ENCODE results near the gene UTF1. TPM values are rescaled to one million over a fixed set of nuclear protein-coding genes. Genes with fewer than 3 reads are reported as not detected.
"Not testable (repeated sequence)": the region's sequence is repeated elsewhere in the genome, so short reads cannot be mapped to it uniquely, and the experiment has no call there.

UTF1 gene
- total and polyA plus RNA-seq, 7 experiments from 2014 or later, result 0.56 TPM; not detected in 6

DNA sequence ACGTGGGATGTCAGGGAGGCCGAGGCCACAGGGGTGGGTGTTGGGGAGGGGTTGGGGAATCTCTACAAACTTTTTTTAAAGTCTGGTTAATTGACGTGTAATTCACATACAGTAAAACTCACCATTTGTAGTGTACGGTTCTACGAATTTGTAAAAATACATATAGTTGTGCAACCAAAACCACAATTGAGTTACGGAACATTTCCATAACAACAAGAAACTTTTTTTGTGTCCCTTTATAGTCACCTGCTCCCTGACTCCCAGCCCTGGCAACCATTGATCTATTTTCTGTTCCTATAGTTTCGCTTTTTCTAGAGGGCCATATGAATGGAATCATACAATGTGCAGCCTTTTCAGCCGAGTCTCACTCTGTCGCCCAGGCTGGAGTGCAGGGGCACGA lies 4.8 kb downstream of the UTF1 start:
- Mint-ChIP-seq H3K4me3 (peak overlapping the region in 9 of 10 donors; percentile 23 to 79 (median 54)), H3K27me3 (peaks cover 28 to 63% (median 35%) of the 10 kb centered on the region in 5 donors), H3K4me1 (peaks cover 0 to 12% (median 7%) of the 10 kb centered on the region in 7 donors)
- H3K27ac Mint-ChIP-seq; POLR2A ChIA-PET; H3K9me3 Mint-ChIP-seq; H3K9me3 ChIP-seq (ENCODE audit: control insufficient read depth in 2 of 3, low read length in 3 of 3); DNase-seq; CTCF ChIA-PET; H3K4me3 ChIP-seq (ENCODE audit: low read length); H3K36me3 ChIP-seq (ENCODE audit: control insufficient read depth in 2 of 3, insufficient read depth in 3 of 3, low read length in 3 of 3); H3K36me3 Mint-ChIP-seq; H3K27ac ChIP-seq (ENCODE audit: low read depth, low read length): not testable (repeated sequence)
- ATAC-seq, result peak; percentile 32
- intact Hi-C loops (cut with micrococcal nuclease), result loop anchor here in 1 of 2 donors (10.0 kb wide), 1 partner anchor 90 kb away; no protein-coding TSS in a partner anchor
- Histone ChIP-seq H3K4me1 (ENCODE audit: control insufficient read depth in 2 of 2, insufficient read depth in 2 of 2, low read length in 2 of 2) (peaks cover 0 to 14% of the 10 kb centered on the region in 2 donors), H3K27me3 (ENCODE audit: control insufficient read depth in 2 of 2, insufficient read depth in 2 of 2, low read length in 2 of 2) (peaks cover under 1 to 16% of the 10 kb centered on the region in 2 donors)

DNA sequence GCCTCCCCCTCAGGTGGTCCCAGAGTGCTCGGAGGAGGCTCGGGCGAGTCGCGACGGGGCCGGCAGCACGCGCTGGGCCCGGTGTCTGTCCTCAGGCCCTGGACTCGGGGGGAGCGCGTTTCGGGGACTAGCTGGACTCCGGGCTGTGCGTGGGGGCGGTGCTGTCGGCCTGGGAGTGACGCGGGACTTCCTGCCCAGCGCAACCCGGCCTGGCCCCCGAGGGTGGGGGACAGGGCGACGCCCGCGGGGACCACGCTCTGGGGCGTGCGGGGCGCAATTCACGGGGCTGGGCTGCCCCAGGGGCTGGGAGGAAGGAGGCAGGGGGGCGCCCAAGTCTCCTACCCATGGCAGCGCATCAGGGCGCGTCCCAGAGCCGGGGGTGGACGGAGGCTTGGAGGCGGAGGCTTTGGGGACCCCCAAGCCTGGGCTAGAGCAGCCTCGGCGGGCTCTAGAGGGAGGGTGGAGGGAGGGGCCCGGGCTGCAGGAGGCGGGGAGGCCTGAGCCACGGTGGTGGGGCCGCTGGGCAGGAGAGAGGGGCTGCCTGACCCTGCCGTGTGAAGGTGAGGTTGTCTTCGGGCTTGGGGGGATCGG lies 5.3 kb downstream of the UTF1 start:
- intact Hi-C loops (cut with micrococcal nuclease), result loop anchor here in 1 of 2 donors (10.0 kb wide), 1 partner anchor 91 kb away; no protein-coding TSS in a partner anchor
- no peaks in the 10 kb centered on the region for H3K9me3 ChIP-seq (ENCODE audit: control insufficient read depth in 2 of 3, low read length in 3 of 3)
- peaks cover 0 to 12% (median 7%) of the 10 kb centered on the region in 7 donors for H3K4me1 Mint-ChIP-seq
- no peak overlapping the region for H3K27ac Mint-ChIP-seq
- H3K4me3 ChIP-seq (ENCODE audit: low read length), result no peak overlapping the region
- peaks cover 3 to 16% of the 10 kb centered on the region in 2 donors for H3K27me3 ChIP-seq (ENCODE audit: control insufficient read depth in 2 of 2, insufficient read depth in 2 of 2, low read length in 2 of 2)
- peaks cover 32 to 66% (median 35%) of the 10 kb centered on the region in 5 donors for H3K27me3 Mint-ChIP-seq
- peak in 1 of 9 donors; percentile 7 for DNase-seq
- ChIA-PET POLR2A (no interaction called here), CTCF (no interaction called here)
- no peaks in the 10 kb centered on the region for H3K36me3 ChIP-seq (ENCODE audit: control insufficient read depth in 2 of 3, insufficient read depth in 3 of 3, low read length in 3 of 3)
- H3K4me1 ChIP-seq (ENCODE audit: control insufficient read depth in 2 of 2, insufficient read depth in 2 of 2, low read length in 2 of 2), result peaks cover 0 to 14% of the 10 kb centered on the region in 2 donors
- no peak overlapping the region for H3K27ac ChIP-seq (ENCODE audit: low read depth, low read length)
- peak overlapping the region; percentile 52 to 79 (median 62) for H3K4me3 Mint-ChIP-seq
- peak; percentile 69 for ATAC-seq
- H3K36me3 Mint-ChIP-seq, result no peaks in the 10 kb centered on the region
- peaks cover 0 to 4% (median 0%) of the 10 kb centered on the region in 11 donors for H3K9me3 Mint-ChIP-seq

DNA sequence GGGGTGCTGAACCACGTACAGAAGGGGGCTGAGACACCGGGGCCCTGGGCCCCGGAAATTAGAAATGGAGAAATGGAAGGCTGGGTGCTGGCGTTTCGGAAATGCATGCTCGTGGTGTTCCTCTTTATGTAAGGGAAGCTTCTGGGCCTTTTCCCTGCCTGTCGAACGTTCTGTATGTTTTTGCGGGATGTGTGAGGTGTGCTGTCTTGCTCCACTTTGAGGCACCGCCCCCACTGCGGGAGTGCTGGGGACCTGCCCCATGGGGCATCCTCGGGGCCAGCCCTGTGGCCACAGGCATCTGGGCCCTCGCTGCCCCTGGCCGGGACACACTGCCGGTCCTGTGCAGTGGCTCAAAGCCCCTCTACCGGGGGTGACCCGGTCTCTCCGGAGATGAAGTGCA lies 5.9 kb downstream of the UTF1 start:
- Histone ChIP-seq H3K9me3 (ENCODE audit: control insufficient read depth in 2 of 3, low read length in 3 of 3) (no peaks in the 10 kb centered on the region), H3K4me1 (ENCODE audit: control insufficient read depth in 2 of 2, insufficient read depth in 2 of 2, low read length in 2 of 2) (peaks cover 0 to 16% of the 10 kb centered on the region in 2 donors), H3K27ac (ENCODE audit: low read depth, low read length) (no peak overlapping the region), H3K4me3 (ENCODE audit: low read length) (no peak overlapping the region), H3K27me3 (ENCODE audit: control insufficient read depth in 2 of 2, insufficient read depth in 2 of 2, low read length in 2 of 2) (peaks cover 3 to 19% of the 10 kb centered on the region in 2 donors), H3K36me3 (ENCODE audit: control insufficient read depth in 2 of 3, insufficient read depth in 3 of 3, low read length in 3 of 3) (no peaks in the 10 kb centered on the region)
- Mint-ChIP-seq H3K4me3 (peak overlapping the region; percentile 30 to 79 (median 64)), H3K27me3 (peaks cover 37 to 71% (median 39%) of the 10 kb centered on the region in 5 donors), H3K36me3 (no peaks in the 10 kb centered on the region), H3K9me3 (peaks cover 0 to 4% (median 0%) of the 10 kb centered on the region in 11 donors), H3K27ac (no peak overlapping the region), H3K4me1 (peaks cover 4 to 16% (median 10%) of the 10 kb centered on the region in 7 donors)
- ChIA-PET POLR2A (no interaction called here), CTCF (no interaction called here)
- peak; percentile 40 for ATAC-seq
- intact Hi-C loops (cut with micrococcal nuclease), result loop anchor here in 1 of 2 donors (10.0 kb wide), 1 partner anchor 91 kb away; no protein-coding TSS in a partner anchor
- peak in 1 of 9 donors; percentile 10 for DNase-seq

DNA sequence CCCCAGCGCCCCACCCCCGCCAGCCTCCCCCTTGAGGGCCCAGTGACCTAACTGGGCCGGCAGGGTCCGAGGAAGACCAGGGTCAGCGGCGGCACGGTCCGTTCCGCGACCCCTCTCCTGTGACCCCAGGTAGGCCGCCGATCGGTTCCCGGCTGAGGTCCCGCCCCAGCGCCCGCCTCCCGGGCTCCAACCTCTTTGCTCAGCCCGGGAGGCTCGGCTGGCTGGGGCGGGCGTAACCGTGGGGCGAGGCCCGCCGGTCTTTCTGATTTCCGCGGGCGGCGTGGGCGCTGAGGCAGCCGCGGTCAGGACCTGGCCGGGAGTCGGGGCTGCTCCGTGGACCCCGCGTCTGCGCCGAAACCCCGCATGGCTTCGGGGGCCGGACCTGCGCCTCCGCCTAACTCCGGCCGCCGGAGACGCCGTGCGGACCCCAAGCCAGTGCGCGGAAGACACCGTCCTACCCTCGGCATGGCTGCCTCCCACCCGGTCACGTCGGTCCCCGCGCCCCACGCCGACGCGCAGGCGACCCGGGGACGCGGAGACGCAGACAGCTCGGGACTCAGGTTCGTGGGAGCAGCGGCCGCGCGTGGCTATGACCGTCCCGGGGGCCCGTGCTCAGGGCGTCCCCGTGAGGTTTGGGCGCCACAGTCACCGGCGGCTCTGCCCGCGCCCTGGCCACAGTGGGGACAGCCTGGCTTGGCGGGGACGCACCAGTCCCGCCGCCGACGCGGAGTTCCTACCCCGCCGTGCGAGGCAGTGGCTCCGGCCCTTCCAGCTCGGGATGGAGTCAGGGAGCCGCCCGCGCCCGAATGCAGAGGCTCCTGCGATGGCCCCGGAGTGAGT lies 6.6 kb downstream of the UTF1 start:
- Mint-ChIP-seq H3K4me3 (peak overlapping the region in 2 of 10 donors; percentile 68 to 79), H3K27ac (no peak overlapping the region), H3K27me3 (peaks cover 37 to 73% (median 44%) of the 10 kb centered on the region in 5 donors), H3K4me1 (peaks cover 11 to 23% (median 14%) of the 10 kb centered on the region in 7 donors), H3K9me3 (peaks cover 0 to 4% (median 0%) of the 10 kb centered on the region in 11 donors), H3K36me3 (no peaks in the 10 kb centered on the region)
- no peak overlapping the region for H3K4me3 ChIP-seq (ENCODE audit: low read length)
- H3K27ac ChIP-seq (ENCODE audit: low read depth, low read length), result no peak overlapping the region
- peak in 1 of 9 donors; percentile 6 for DNase-seq
- peaks cover 0 to 23% of the 10 kb centered on the region in 2 donors for H3K4me1 ChIP-seq (ENCODE audit: control insufficient read depth in 2 of 2, insufficient read depth in 2 of 2, low read length in 2 of 2)
- ChIA-PET POLR2A (no interaction called here), CTCF (no interaction called here)
- ATAC-seq, result no peak
- intact Hi-C loops (cut with micrococcal nuclease), result loop anchor here in 1 of 2 donors (10.0 kb wide), 1 partner anchor 92 kb away; no protein-coding TSS in a partner anchor
- H3K36me3 ChIP-seq (ENCODE audit: control insufficient read depth in 2 of 3, insufficient read depth in 3 of 3, low read length in 3 of 3), result no peaks in the 10 kb centered on the region
- H3K27me3 ChIP-seq (ENCODE audit: control insufficient read depth in 2 of 2, insufficient read depth in 2 of 2, low read length in 2 of 2), result peaks cover 3 to 21% of the 10 kb centered on the region in 2 donors
- H3K9me3 ChIP-seq (ENCODE audit: control insufficient read depth in 2 of 3, low read length in 3 of 3), result no peaks in the 10 kb centered on the region

DNA sequence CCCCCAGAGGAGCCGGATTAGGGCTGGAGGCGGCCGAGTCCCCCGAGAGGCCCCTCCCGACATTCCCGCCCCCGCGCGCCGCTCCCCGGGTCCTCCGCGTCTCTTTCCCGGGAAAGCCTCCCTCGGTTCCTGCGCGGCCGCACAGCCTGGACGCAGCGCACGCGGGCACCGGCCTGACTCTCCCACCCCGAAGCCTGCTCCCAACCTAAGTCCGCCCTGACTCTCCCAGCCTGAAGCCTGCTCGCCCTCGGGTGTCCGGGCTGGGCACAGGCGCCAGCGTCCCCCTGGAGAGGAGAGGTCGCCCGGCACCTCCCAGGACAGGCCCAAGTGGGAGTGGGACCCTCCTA lies 7.2 kb downstream of the UTF1 start:
- ChIA-PET POLR2A (no interaction called here), CTCF (no interaction called here)
- Mint-ChIP-seq H3K27ac (no peak overlapping the region), H3K36me3 (no peaks in the 10 kb centered on the region), H3K4me1 (peaks cover 11 to 26% (median 18%) of the 10 kb centered on the region in 7 donors), H3K27me3 (peaks cover 32 to 71% (median 42%) of the 10 kb centered on the region in 5 donors), H3K9me3 (peaks cover 0 to 4% (median 0%) of the 10 kb centered on the region in 11 donors), H3K4me3 (peak overlapping the region in 5 of 10 donors; percentile 16 to 79 (median 50))
- no peak for ATAC-seq
- Histone ChIP-seq H3K27ac (ENCODE audit: low read depth, low read length) (no peak overlapping the region), H3K9me3 (ENCODE audit: control insufficient read depth in 2 of 3, low read length in 3 of 3) (no peaks in the 10 kb centered on the region), H3K36me3 (ENCODE audit: control insufficient read depth in 2 of 3, insufficient read depth in 3 of 3, low read length in 3 of 3) (no peaks in the 10 kb centered on the region), H3K4me3 (ENCODE audit: low read length) (no peak overlapping the region), H3K27me3 (ENCODE audit: control insufficient read depth in 2 of 2, insufficient read depth in 2 of 2, low read length in 2 of 2) (peaks cover 3 to 15% of the 10 kb centered on the region in 2 donors), H3K4me1 (ENCODE audit: control insufficient read depth in 2 of 2, insufficient read depth in 2 of 2, low read length in 2 of 2) (peaks cover 0 to 26% of the 10 kb centered on the region in 2 donors)
- DNase-seq, result peak in 1 of 9 donors; percentile 4
- intact Hi-C loops (cut with micrococcal nuclease), result loop anchor here in 1 of 2 donors (10.0 kb wide), 1 partner anchor 92 kb away; no protein-coding TSS in a partner anchor

DNA sequence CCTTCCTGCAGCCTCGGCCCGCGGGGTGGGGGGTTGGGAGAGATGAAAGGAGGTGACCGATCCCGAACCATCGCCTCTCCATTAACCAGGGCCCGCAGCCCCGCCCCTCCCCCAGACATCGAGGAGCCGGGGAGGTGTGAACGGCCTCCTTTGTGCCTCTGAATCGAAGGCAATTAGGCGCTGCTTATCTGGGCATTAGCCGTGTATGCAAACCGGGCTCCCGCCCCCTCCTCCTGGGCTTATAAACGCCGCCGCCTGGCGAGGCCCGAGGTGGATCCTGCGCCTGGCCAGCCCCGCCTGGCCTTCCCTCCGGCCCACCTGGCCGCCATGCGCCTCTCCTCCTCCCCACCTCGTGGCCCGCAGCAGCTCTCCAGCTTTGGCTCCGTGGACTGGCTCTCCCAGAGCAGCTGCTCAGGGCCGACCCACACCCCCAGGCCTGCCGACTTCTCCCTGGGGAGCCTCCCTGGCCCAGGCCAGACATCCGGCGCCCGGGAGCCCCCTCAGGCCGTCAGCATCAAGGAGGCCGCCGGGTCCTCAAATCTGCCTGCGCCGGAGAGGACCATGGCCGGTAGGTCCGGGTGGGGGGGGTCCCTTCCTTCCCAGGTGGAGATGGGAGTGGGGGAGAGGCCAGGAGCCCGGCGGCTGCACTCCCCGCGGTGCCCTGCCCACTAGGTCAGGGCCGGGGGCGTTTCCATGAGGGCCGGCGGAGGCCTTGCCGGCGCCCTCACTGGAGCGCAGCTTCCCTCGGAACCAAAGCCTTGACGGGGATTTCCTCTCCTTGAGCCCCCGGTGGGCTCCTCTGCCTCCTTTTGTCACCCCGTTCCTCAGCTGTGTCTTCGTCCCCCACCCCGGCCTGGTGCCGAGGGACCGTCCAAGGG lies 7.8 kb downstream of the UTF1 start, which contains the start of gene VENTX:
TSS of gene VENTX (plus strand) at position 268 of the 878 bp plus-strand sequence. CDS start at position 328, 60 bp downstream.
- intact Hi-C loops (cut with micrococcal nuclease), result loop anchor here in 1 of 2 donors (10.0 kb wide), 1 partner anchor 93 kb away; no protein-coding TSS in a partner anchor
- Histone ChIP-seq H3K27me3 (ENCODE audit: control insufficient read depth in 2 of 2, insufficient read depth in 2 of 2, low read length in 2 of 2) (peaks cover 3 to 13% of the 10 kb centered on the region in 2 donors), H3K4me1 (ENCODE audit: control insufficient read depth in 2 of 2, insufficient read depth in 2 of 2, low read length in 2 of 2) (peaks cover 0 to 26% of the 10 kb centered on the region in 2 donors), H3K9me3 (ENCODE audit: control insufficient read depth in 2 of 3, low read length in 3 of 3) (no peaks in the 10 kb centered on the region), H3K4me3 (ENCODE audit: low read length) (no peak within 1 kb of the TSS), H3K36me3 (ENCODE audit: control insufficient read depth in 2 of 3, insufficient read depth in 3 of 3, low read length in 3 of 3) (no peaks in the 10 kb centered on the region), H3K27ac (ENCODE audit: low read depth, low read length) (no peak within 1 kb of the TSS)
- Mint-ChIP-seq H3K4me1 (peaks cover 11 to 29% (median 18%) of the 10 kb centered on the region in 7 donors), H3K27ac (no peak within 1 kb of the TSS), H3K9me3 (peaks cover 0 to 4% (median 0%) of the 10 kb centered on the region in 11 donors), H3K4me3 (peak within 1 kb of the TSS in 6 of 10 donors; percentile 38 to 79 (median 52)), H3K36me3 (no peaks in the 10 kb centered on the region), H3K27me3 (peaks cover 34 to 69% (median 47%) of the 10 kb centered on the region in 5 donors)
- ChIA-PET CTCF (no interaction called here), POLR2A (no interaction called here)
- peak in 1 of 9 donors; percentile 7 for DNase-seq
- ATAC-seq, result no peak
